PC-9 (cell line): Measurements from ENCODE around the gene VCAN. TPM values are rescaled to one million over a fixed set of nuclear protein-coding genes. Genes with fewer than 3 reads are reported as not detected.

ENCODE experiments used
- BruUV-seq: library from RNA; stranded (reverse); fragments of 400-500 nt; replicated peaks from 2 replicates; lab custom pipeline; 2021; lab: Mats Ljungman, UMichigan
- CTCF ChIA-PET: fragments of 300-600 bp; sonication (Branson Sonifier 250); formaldehyde crosslinking; loops from one replicate; lab custom pipeline; 2022; ENCODE audit warnings: antibody characterized with exemption; lab: Charles Lee
- POLR2A ChIA-PET: fragments of 300-600 bp; sonication (Branson Sonifier 250); formaldehyde crosslinking; loops from one replicate; lab custom pipeline; 2022; ENCODE audit warnings: antibody characterized with exemption; ENCODE audit not compliant: unreplicated experiment; lab: Charles Lee
- DNase-seq, 2 experiments: peaks; one replicate each; pipeline versions ENCODE4 v3.0.0 to v3.0.0-alpha.2; 2015 to 2022; ENCODE audit warnings: mixed read lengths in 1 of 2
- H2AFZ ChIP-seq: fragments of 200-600 bp; sonication (generic); 2 replicates; pipeline ENCODE4 v1.8.1; 2017; ENCODE audit warnings: antibody characterized with exemption
- H3F3A ChIP-seq: fragments of 200-600 bp; sonication (generic); 2 replicates; pipeline ENCODE4 v1.8.1; 2017; ENCODE audit warnings: antibody characterized with exemption, mild to moderate bottlenecking, low read depth; ENCODE audit not compliant: insufficient read depth
- H3K27ac ChIP-seq: fragments of 200-600 bp; sonication (generic); 2 replicates; pipeline ENCODE4 v1.6.1; 2016; ENCODE audit warnings: mixed run types
- H3K27me3 ChIP-seq: fragments of 200-600 bp; sonication (generic); 2 replicates; pipeline ENCODE4 v1.6.1; 2016; ENCODE audit warnings: low read depth, mixed run types; ENCODE audit not compliant: insufficient read depth
- H3K36me3 ChIP-seq: fragments of 200-600 bp; sonication (generic); 2 replicates; pipeline ENCODE4 v1.6.1; 2016; ENCODE audit warnings: low read depth, mixed run types
- H3K4me1 ChIP-seq: fragments of 200-600 bp; sonication (generic); replicated peaks from 2 replicates; pipeline ENCODE4 v1.6.1; 2016; ENCODE audit warnings: mixed run types; ENCODE audit not compliant: insufficient read depth
- H3K4me2 ChIP-seq: fragments of 200-600 bp; sonication (generic); 2 replicates; pipeline ENCODE4 v1.6.1; 2017; ENCODE audit warnings: mixed run types
- H3K4me3 ChIP-seq: fragments of 200-600 bp; sonication (generic); 2 replicates; pipeline ENCODE4 v1.6.1; 2016; ENCODE audit warnings: mixed run types
- H3K79me2 ChIP-seq: fragments of 200-600 bp; sonication (generic); 2 replicates; pipeline ENCODE4 v1.6.1; 2017; ENCODE audit warnings: low read depth, mixed run types
- H3K9me2 ChIP-seq: fragments of 200-600 bp; sonication (generic); 2 replicates; pipeline ENCODE4 v1.8.1; 2017; ENCODE audit warnings: mild to moderate bottlenecking; ENCODE audit not compliant: insufficient read depth
- H3K9me3 ChIP-seq: fragments of 200-600 bp; sonication (generic); 2 replicates; pipeline ENCODE4 v1.8.1; 2016; ENCODE audit warnings: low read depth; ENCODE audit not compliant: insufficient read depth
- H4K20me1 ChIP-seq: fragments of 200-600 bp; sonication (generic); 2 replicates; pipeline ENCODE4 v1.8.1; 2017; ENCODE audit not compliant: insufficient read depth
- CTCF ChIP-seq: fragments of 200-600 bp; sonication (generic); conservative IDR thresholded peaks from 2 replicates; pipeline ENCODE4 v1.6.1; 2017; ENCODE audit warnings: mixed run types, antibody characterized with exemption, mild to moderate bottlenecking, moderate library complexity
- EZH2 ChIP-seq: fragments of 200-600 bp; sonication (generic); IDR thresholded peaks from 2 replicates; pipeline ENCODE4 v1.8.0; 2017; ENCODE audit warnings: antibody characterized with exemption, low read depth
- intact Hi-C: fragments of 100-400 bp; cut with micrococcal nuclease; formaldehyde crosslinking; loops from one replicate; pipeline ENCODE4 v1.10.0; 2022; ENCODE audit not compliant: unreplicated experiment
- total RNA-seq: library from RNA; stranded (reverse); gene quantifications from 2 replicates; pipeline ENCODE4 v1.2.3, GENCODE V29; 2021

The VCAN gene
- total RNA-seq, 1 experiment from 2014 or later, result 0.28 TPM

- H3F3A ChIP-seq, result no peaks in the 10 kb centered on the region
- H3K27ac ChIP-seq, result no peak overlapping the region
- no peaks in the 10 kb centered on the region for H4K20me1 ChIP-seq
- H3K4me1 ChIP-seq, result no peaks in the 10 kb centered on the region
- no peak overlapping the region for H3K4me3 ChIP-seq
- H3K9me3 ChIP-seq, result no peaks in the 10 kb centered on the region
- no peaks in the 10 kb centered on the region for H3K36me3 ChIP-seq
- DNase-seq, result no peak
- H3K9me2 ChIP-seq, result no peaks in the 10 kb centered on the region
- POLR2A ChIA-PET, result no interaction called here
- no peak overlapping the region for H3K4me2 ChIP-seq
- H3K79me2 ChIP-seq, result no peaks in the 10 kb centered on the region
- BruUV-seq, result no TSS peak
- no peaks in the 10 kb centered on the region; the same call in 1 of the 2 replicates for H3K27me3 ChIP-seq
- CTCF ChIA-PET, result no interaction called here
- TF ChIP-seq EZH2 (no peak), CTCF (no peak)
- intact Hi-C loops, result no loop called here
- no peak overlapping the region for H2AFZ ChIP-seq
These were observed 46.1 kb downstream of the VCAN start for GRCh38 chr5:83517688-83518085.

- no peaks in the 10 kb centered on the region for H3K9me3 ChIP-seq
- H3K79me2 ChIP-seq, result no peaks in the 10 kb centered on the region
- H3K27ac ChIP-seq, result no peak overlapping the region
- no peaks in the 10 kb centered on the region for H3K9me2 ChIP-seq
- no peaks in the 10 kb centered on the region; the same call in 1 of the 2 replicates for H3K27me3 ChIP-seq
- DNase-seq, result no peak
- ChIA-PET POLR2A (no interaction called here), CTCF (no interaction called here)
- intact Hi-C loops, result no loop called here
- H3K4me3 ChIP-seq, result no peak overlapping the region
- no peak for TF ChIP-seq CTCF
- no peak for TF ChIP-seq EZH2
- BruUV-seq, result no TSS peak
- no peak overlapping the region for H2AFZ ChIP-seq
- no peaks in the 10 kb centered on the region for H3F3A ChIP-seq
- H3K4me1 ChIP-seq, result no peaks in the 10 kb centered on the region
- H3K4me2 ChIP-seq, result no peak overlapping the region
- no peaks in the 10 kb centered on the region for H4K20me1 ChIP-seq
- no peaks in the 10 kb centered on the region for H3K36me3 ChIP-seq
These were observed 46.9 kb downstream of the VCAN start for GRCh38 chr5:83518319-83519061.

- Histone ChIP-seq H4K20me1 (no peaks in the 10 kb centered on the region), H3K27ac (no peak overlapping the region), H3K4me1 (no peaks in the 10 kb centered on the region), H3K9me2 (no peaks in the 10 kb centered on the region), H3F3A (no peaks in the 10 kb centered on the region), H3K79me2 (no peaks in the 10 kb centered on the region), H3K4me2 (no peak overlapping the region), H3K4me3 (no peak overlapping the region), H3K36me3 (no peaks in the 10 kb centered on the region), H2AFZ (no peak overlapping the region), H3K27me3 (no peaks in the 10 kb centered on the region; the same call in 1 of the 2 replicates), H3K9me3 (no peaks in the 10 kb centered on the region)
- DNase-seq, result no peak
- intact Hi-C loops, result no loop called here
- CTCF ChIA-PET, result no interaction called here
- no TSS peak for BruUV-seq
- POLR2A ChIA-PET, result no interaction called here
- TF ChIP-seq EZH2, result no peak
- no peak for TF ChIP-seq CTCF
These were observed 50.9 kb downstream of the VCAN start for GRCh38 chr5:83522446-83522845.
